Inflammatory macrophage treated with lipopolysaccharide for 4 hours (primary cell): Measurements from ENCODE around the gene MYO19.
"Not testable (repeated sequence)": the region's sequence is repeated elsewhere in the genome, so short reads cannot be mapped to it uniquely, and the experiment has no call there.

Source experiments
- DNase-seq: peaks from one replicate; pipeline ENCODE4 v3.0.0-alpha.2; 2020

MYO19 gene

GRCh38 chr17:36459601-36460000, 75.1 kb downstream of the MYO19 start:
- DNase-seq = no peak

GRCh38 chr17:36459045-36459444, 75.6 kb downstream of the MYO19 start:
- no peak for DNase-seq

GRCh38 chr17:36457701-36458100, 77.0 kb downstream of the MYO19 start:
- not testable (repeated sequence) for DNase-seq

- not testable (repeated sequence) for DNase-seq
Observed at GRCh38 chr17:36452888-36453287, 81.8 kb downstream of the MYO19 start.

- not testable (repeated sequence) for DNase-seq
Observed at GRCh38 chr17:36449997-36450396, 84.7 kb downstream of the MYO19 start.
